ENCODE results near the gene FASTKD3. TPM values are rescaled to one million over a fixed set of nuclear protein-coding genes. Genes with fewer than 3 reads are reported as not detected.
A peak's percentile ranks its signal among the peaks of the same experiment; 100 is the strongest.

Gene FASTKD3
- total RNA-seq, 4 donors from 2014 or later: 0.80 to 11.7 (median 8.0) TPM

GRCh38 chr5:7822449-7822848 is 46.4 kb downstream of the FASTKD3 start:
- Histone ChIP-seq H3K27ac (no peak overlapping the region), H3K4me1 (no peaks in the 10 kb centered on the region), H3K9me3 (no peaks in the 10 kb centered on the region), H3K36me3 (no peaks in the 10 kb centered on the region), H3K27me3 (no peaks in the 10 kb centered on the region), H3K4me3 (no peak overlapping the region)
- WGBS, 2 donors (ENCODE audit: low coverage in 1 of 2): 60% methylated on average over 3 of the region's 3 CpGs; no CpG with 5 or more reads in 1 of the 2 donors
- intact Hi-C loops (cut with DNase I; ENCODE audit: low total_unique reads): no loop called here
- DNase-seq: no peak
- TF ChIP-seq POLR2AphosphoS5 (IDR thresholded peaks at IDR 0.05) (no peak), EP300 (IDR thresholded peaks at IDR 0.05; ENCODE audit: low read depth) (no peak), CTCF (IDR thresholded peaks at IDR 0.05) (no peak), POLR2A (IDR thresholded peaks at IDR 0.05) (no peak)
- in situ Hi-C loops (cut with MboI; ENCODE audit: low pct_ligation_motif_present in 1 of 4, low pct_unique_long_range_greater_than_20kb in 1 of 4, low sequenced_read_pairs in 3 of 4): no loop called here

- WGBS, 2 donors (ENCODE audit: low coverage in 1 of 2): 45% methylated on average over 9 of the region's 9 CpGs; no CpG with 5 or more reads in 1 of the 2 donors
- in situ Hi-C loops (cut with MboI; ENCODE audit: low pct_ligation_motif_present in 1 of 4, low pct_unique_long_range_greater_than_20kb in 1 of 4, low sequenced_read_pairs in 3 of 4) (no loop called here), intact Hi-C loops (cut with DNase I; ENCODE audit: low total_unique reads) (no loop called here)
Measured at GRCh38 chr5:7816535-7816901, 52.3 kb downstream of the FASTKD3 start.

GRCh38 chr5:7815892-7816534 is 52.8 kb downstream of the FASTKD3 start:
- TF ChIP-seq POLR2A (IDR thresholded peaks at IDR 0.05) (no peak), CTCF (IDR thresholded peaks at IDR 0.05) (peak; percentile 60 to 78 (median 74)), EP300 (IDR thresholded peaks at IDR 0.05; ENCODE audit: low read depth) (no peak), POLR2AphosphoS5 (IDR thresholded peaks at IDR 0.05) (no peak)

More at GRCh38 chr5:7816535-7816901, 52.3 kb downstream of the FASTKD3 start:
- Histone ChIP-seq H3K4me3 (no peak overlapping the region), H3K4me1 (no peaks in the 10 kb centered on the region), H3K36me3 (no peaks in the 10 kb centered on the region), H3K9me3 (no peaks in the 10 kb centered on the region), H3K27ac (no peak overlapping the region), H3K27me3 (no peaks in the 10 kb centered on the region)
- DNase-seq: no peak
- no peak for TF ChIP-seq EP300 (IDR thresholded peaks at IDR 0.05; ENCODE audit: low read depth)
- TF ChIP-seq CTCF (IDR thresholded peaks at IDR 0.05): no peak
- TF ChIP-seq POLR2A (IDR thresholded peaks at IDR 0.05): no peak
- no peak for TF ChIP-seq POLR2AphosphoS5 (IDR thresholded peaks at IDR 0.05)

GRCh38 chr5:7814816-7815215 is 54.0 kb downstream of the FASTKD3 start:
- in situ Hi-C loops (cut with MboI; ENCODE audit: low pct_ligation_motif_present in 1 of 4, low pct_unique_long_range_greater_than_20kb in 1 of 4, low sequenced_read_pairs in 3 of 4) (no loop called here), intact Hi-C loops (cut with DNase I; ENCODE audit: low total_unique reads) (no loop called here)
- DNase-seq: no peak
- H3K27ac ChIP-seq: no peak overlapping the region
- 89 to 90% methylated on average over 8 to 10 of the region's 10 CpGs for WGBS, 2 donors (ENCODE audit: low coverage in 1 of 2)
- no peaks in the 10 kb centered on the region for H3K9me3 ChIP-seq
- no peaks in the 10 kb centered on the region for H3K27me3 ChIP-seq
- no peak overlapping the region for H3K4me3 ChIP-seq
- no peak for TF ChIP-seq POLR2AphosphoS5 (IDR thresholded peaks at IDR 0.05)
- no peak for TF ChIP-seq EP300 (IDR thresholded peaks at IDR 0.05; ENCODE audit: low read depth)
- TF ChIP-seq POLR2A (IDR thresholded peaks at IDR 0.05): no peak
- H3K36me3 ChIP-seq: no peaks in the 10 kb centered on the region
- no peaks in the 10 kb centered on the region for H3K4me1 ChIP-seq

More at GRCh38 chr5:7815892-7816534, 52.8 kb downstream of the FASTKD3 start:
- in situ Hi-C loops (cut with MboI; ENCODE audit: low pct_ligation_motif_present in 1 of 4, low pct_unique_long_range_greater_than_20kb in 1 of 4, low sequenced_read_pairs in 3 of 4): no loop called here
- Histone ChIP-seq H3K27ac (no peak overlapping the region), H3K4me3 (no peak overlapping the region), H3K9me3 (no peaks in the 10 kb centered on the region), H3K27me3 (no peaks in the 10 kb centered on the region), H3K36me3 (no peaks in the 10 kb centered on the region), H3K4me1 (no peaks in the 10 kb centered on the region)
- peak; percentile 74 for DNase-seq
- intact Hi-C loops (cut with DNase I; ENCODE audit: low total_unique reads): no loop called here
- WGBS, 2 donors (ENCODE audit: low coverage in 1 of 2): 11 to 33% methylated on average over 2 to 10 of the region's 12 CpGs

All from transverse colon (tissue), 4 donors.